SU-DHL-6 (cell line): ENCODE results near the gene DCC.

Source experiments
- H2AFZ ChIP-seq: fragments of 200-600 bp; sonication (generic); 2 replicates; pipeline ENCODE4 v1.6.1; 2014; ENCODE audit warnings: low read depth, mild to moderate bottlenecking, moderate library complexity, mixed read lengths, antibody characterized with exemption, low read length; ENCODE audit not compliant: severe bottlenecking
- H3F3A ChIP-seq: fragments of 200-600 bp; shearing (Covaris generic); 2 replicates; pipeline ENCODE4 v1.6.0; 2016; ENCODE audit warnings: antibody characterized with exemption, mild to moderate bottlenecking; ENCODE audit not compliant: insufficient read depth
- H3K27ac ChIP-seq: fragments of 200-600 bp; sonication (generic); 2 replicates; pipeline ENCODE4 v1.5.1; 2016; ENCODE audit warnings: low read depth, mild to moderate bottlenecking, low read length, moderate library complexity, mixed read lengths
- H3K27me3 ChIP-seq: fragments of 200-600 bp; sonication (generic), shearing (Covaris generic); 2 replicates; pipeline ENCODE4 v1.6.0; 2014; ENCODE audit warnings: mild to moderate bottlenecking, low read length
- H3K36me3 ChIP-seq: fragments of 200-600 bp; sonication (generic); 2 replicates; pipeline ENCODE4 v1.6.1; 2014; ENCODE audit warnings: mild to moderate bottlenecking, low read length, mixed read lengths
- H3K4me2 ChIP-seq: fragments of 300-600, 200-600 bp; shearing (Covaris generic), sonication (generic); 2 replicates; pipeline ENCODE4 v1.6.0; 2014; ENCODE audit warnings: low read length, low read depth, mild to moderate bottlenecking; ENCODE audit not compliant: poor library complexity, severe bottlenecking
- H3K4me3 ChIP-seq: fragments of 200-600 bp; sonication (generic); 2 replicates; pipeline ENCODE4 v1.5.1; 2014; ENCODE audit warnings: antibody characterized with exemption, low read length, mild to moderate bottlenecking, mixed read lengths; ENCODE audit not compliant: insufficient read depth, poor library complexity, severe bottlenecking
- H3K79me2 ChIP-seq: fragments of 200-600 bp; sonication (generic); 2 replicates; pipeline ENCODE4 v1.6.1; 2014; ENCODE audit warnings: mild to moderate bottlenecking, low read length, moderate library complexity; ENCODE audit not compliant: insufficient read depth
- H3K9ac ChIP-seq: fragments of 200-600 bp; sonication (generic); 2 replicates; pipeline ENCODE4 v1.7.0; 2014; ENCODE audit warnings: mild to moderate bottlenecking, low read length
- H3K9me2 ChIP-seq: fragments of 200-600 bp; sonication (generic); replicated peaks from 2 replicates; pipeline ENCODE4 v1.6.1; 2014; ENCODE audit warnings: low read length; ENCODE audit not compliant: insufficient read depth
- H3K9me3 ChIP-seq: fragments of 200-600 bp; sonication (generic); 2 replicates; pipeline ENCODE4 v1.6.1; 2014; ENCODE audit warnings: low read length, mixed read lengths; ENCODE audit not compliant: insufficient read depth
- H4K20me1 ChIP-seq: fragments of 200-600 bp; sonication (generic); 2 replicates; pipeline ENCODE4 v1.6.1; 2014; ENCODE audit warnings: low read depth, mild to moderate bottlenecking, antibody characterized with exemption, low read length, moderate library complexity, mixed read lengths
- EZH2phosphoT487 ChIP-seq: fragments of 200-600 bp; sonication (generic), shearing (Covaris generic); conservative IDR thresholded peaks from 2 replicates; pipeline ENCODE4 v1.6.1; 2018; ENCODE audit warnings: mild to moderate bottlenecking, antibody characterized with exemption, low read length, moderate library complexity, mixed read lengths
- TF ChIP-seq, protein P1 (sequence below): fragments of 200-600 bp; sonication (generic); IDR thresholded peaks from one replicate; pipeline ENCODE4 v1.5.1; 2017; ENCODE audit warnings: antibody characterized with exemption, mild to moderate bottlenecking, low read length, moderate library complexity; ENCODE audit not compliant: insufficient read depth, poor library complexity, severe bottlenecking

The DCC gene

DNA sequence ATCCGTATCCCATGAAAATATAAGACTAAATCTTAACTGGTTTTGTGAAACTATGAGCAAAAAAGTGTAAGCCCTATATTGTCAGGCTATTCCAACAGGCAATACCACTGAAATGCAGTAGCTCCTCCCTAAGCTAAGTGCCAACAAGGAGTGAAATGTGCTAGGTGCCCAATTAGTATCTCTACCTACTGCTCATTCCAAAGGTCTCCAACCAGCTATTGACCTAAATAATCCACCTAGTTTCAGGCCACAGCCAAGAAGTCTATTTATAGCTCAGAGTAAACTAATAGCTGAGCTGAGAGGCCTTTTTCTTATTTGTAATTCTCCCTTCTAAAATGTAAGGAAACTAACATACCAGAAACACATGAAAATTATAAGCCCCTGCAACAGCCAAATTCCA, 482.2 kb downstream of the DCC start:
- no peak overlapping the region for H3K4me2 ChIP-seq
- no peak overlapping the region for H3K9ac ChIP-seq
- no peak overlapping the region for H2AFZ ChIP-seq
- H3K27ac ChIP-seq = no peak overlapping the region
- H4K20me1 ChIP-seq = no peaks in the 10 kb centered on the region
- H3K9me3 ChIP-seq = no peaks in the 10 kb centered on the region
- no peak overlapping the region for H3K4me3 ChIP-seq
- no peaks in the 10 kb centered on the region for H3K36me3 ChIP-seq
- no peak for TF ChIP-seq EZH2phosphoT487
- TF ChIP-seq, protein P1, sequence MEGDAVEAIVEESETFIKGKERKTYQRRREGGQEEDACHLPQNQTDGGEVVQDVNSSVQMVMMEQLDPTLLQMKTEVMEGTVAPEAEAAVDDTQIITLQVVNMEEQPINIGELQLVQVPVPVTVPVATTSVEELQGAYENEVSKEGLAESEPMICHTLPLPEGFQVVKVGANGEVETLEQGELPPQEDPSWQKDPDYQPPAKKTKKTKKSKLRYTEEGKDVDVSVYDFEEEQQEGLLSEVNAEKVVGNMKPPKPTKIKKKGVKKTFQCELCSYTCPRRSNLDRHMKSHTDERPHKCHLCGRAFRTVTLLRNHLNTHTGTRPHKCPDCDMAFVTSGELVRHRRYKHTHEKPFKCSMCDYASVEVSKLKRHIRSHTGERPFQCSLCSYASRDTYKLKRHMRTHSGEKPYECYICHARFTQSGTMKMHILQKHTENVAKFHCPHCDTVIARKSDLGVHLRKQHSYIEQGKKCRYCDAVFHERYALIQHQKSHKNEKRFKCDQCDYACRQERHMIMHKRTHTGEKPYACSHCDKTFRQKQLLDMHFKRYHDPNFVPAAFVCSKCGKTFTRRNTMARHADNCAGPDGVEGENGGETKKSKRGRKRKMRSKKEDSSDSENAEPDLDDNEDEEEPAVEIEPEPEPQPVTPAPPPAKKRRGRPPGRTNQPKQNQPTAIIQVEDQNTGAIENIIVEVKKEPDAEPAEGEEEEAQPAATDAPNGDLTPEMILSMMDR = no peak
- no peaks in the 10 kb centered on the region for H3F3A ChIP-seq
- H3K27me3 ChIP-seq = no peaks in the 10 kb centered on the region
- H3K9me2 ChIP-seq = no peaks in the 10 kb centered on the region
- no peaks in the 10 kb centered on the region for H3K79me2 ChIP-seq

DNA sequence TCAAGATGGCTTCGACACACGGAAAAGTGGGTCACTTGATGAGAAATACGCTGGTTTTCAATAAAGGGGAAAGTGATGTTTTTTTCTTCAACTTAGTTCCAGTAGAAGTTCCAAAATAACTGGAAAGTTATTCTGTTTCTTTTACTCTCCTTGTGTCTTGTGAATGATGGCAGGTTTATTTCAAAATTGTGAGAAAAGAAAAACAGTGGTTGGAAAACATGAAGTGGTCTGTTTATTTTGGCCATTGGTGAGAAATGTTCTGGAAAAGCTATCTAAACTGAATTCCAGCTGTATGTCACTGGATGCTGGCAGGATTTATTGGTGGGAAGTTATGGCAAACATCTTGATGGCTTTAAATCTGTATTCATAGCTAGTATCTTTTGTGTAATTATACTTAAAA, 484.1 kb downstream of the DCC start:
- TF ChIP-seq, protein P1 = no peak
- TF ChIP-seq EZH2phosphoT487 = no peak
- H3K79me2 ChIP-seq = no peaks in the 10 kb centered on the region
- no peaks in the 10 kb centered on the region for H3K9me2 ChIP-seq
- no peaks in the 10 kb centered on the region for H3K36me3 ChIP-seq
- H3K27me3 ChIP-seq = no peaks in the 10 kb centered on the region
- H4K20me1 ChIP-seq = no peaks in the 10 kb centered on the region
- no peak overlapping the region for H2AFZ ChIP-seq
- H3K9me3 ChIP-seq = no peaks in the 10 kb centered on the region
- H3F3A ChIP-seq = no peaks in the 10 kb centered on the region
- no peak overlapping the region for H3K4me3 ChIP-seq
- no peak overlapping the region for H3K27ac ChIP-seq
- H3K4me2 ChIP-seq = no peak overlapping the region
- no peak overlapping the region for H3K9ac ChIP-seq

DNA sequence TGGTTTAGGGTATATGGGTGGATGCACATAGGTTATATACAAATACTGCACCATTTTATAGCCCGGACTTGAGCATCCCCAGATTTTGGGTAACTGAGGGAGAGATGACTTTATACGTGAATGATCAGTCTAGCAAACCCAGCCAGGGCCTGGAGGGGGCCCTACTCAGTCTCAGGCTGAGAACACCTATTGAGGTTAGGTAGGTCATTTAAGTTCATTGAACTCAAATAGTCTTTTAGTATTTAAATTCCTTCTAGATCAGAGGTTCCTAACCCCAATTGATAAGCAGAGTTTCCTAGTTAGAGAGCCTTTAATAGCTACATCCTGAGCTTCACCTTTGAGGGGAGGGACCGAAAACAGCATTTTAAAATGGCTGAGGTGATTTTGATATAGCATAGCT, 487.0 kb downstream of the DCC start:
- Histone ChIP-seq H4K20me1 (no peaks in the 10 kb centered on the region), H3K4me3 (no peak overlapping the region), H3F3A (no peaks in the 10 kb centered on the region), H3K27ac (no peak overlapping the region), H3K27me3 (no peaks in the 10 kb centered on the region), H3K9me3 (no peaks in the 10 kb centered on the region), H3K79me2 (no peaks in the 10 kb centered on the region), H3K9me2 (no peaks in the 10 kb centered on the region), H3K9ac (no peak overlapping the region), H3K4me2 (no peak overlapping the region), H3K36me3 (no peaks in the 10 kb centered on the region), H2AFZ (no peak overlapping the region)
- TF ChIP-seq, protein P1 = no peak
- no peak for TF ChIP-seq EZH2phosphoT487

DNA sequence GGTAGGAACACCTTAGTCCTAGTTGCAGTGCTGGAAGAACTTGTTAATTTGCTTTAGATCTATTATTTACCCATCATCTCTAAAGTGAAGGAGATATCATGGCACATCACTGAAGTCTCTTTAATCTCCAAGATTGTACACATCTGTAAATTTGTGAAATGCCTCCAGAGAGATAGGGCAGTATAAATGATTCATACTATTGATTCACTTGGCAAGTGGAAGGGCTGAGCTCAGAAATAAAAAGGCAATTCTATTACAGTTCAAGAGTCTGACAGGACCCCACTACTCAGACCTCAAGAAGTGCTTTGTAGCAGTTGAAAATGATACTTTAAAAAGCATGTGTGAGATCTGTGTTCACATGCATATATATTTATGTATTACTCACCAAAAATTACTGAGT, 489.3 kb downstream of the DCC start:
- Histone ChIP-seq H3K9me3 (no peaks in the 10 kb centered on the region), H3K4me3 (no peak overlapping the region), H2AFZ (no peak overlapping the region), H3F3A (no peaks in the 10 kb centered on the region), H3K36me3 (no peaks in the 10 kb centered on the region), H3K9ac (no peak overlapping the region), H3K4me2 (no peak overlapping the region), H3K27me3 (no peaks in the 10 kb centered on the region), H3K9me2 (no peaks in the 10 kb centered on the region), H4K20me1 (no peaks in the 10 kb centered on the region), H3K79me2 (no peaks in the 10 kb centered on the region), H3K27ac (no peak overlapping the region)
- TF ChIP-seq EZH2phosphoT487 = no peak
- TF ChIP-seq, protein P1 = no peak
